ENCODE data around the gene SH2D2A.

Gene SH2D2A

DNA sequence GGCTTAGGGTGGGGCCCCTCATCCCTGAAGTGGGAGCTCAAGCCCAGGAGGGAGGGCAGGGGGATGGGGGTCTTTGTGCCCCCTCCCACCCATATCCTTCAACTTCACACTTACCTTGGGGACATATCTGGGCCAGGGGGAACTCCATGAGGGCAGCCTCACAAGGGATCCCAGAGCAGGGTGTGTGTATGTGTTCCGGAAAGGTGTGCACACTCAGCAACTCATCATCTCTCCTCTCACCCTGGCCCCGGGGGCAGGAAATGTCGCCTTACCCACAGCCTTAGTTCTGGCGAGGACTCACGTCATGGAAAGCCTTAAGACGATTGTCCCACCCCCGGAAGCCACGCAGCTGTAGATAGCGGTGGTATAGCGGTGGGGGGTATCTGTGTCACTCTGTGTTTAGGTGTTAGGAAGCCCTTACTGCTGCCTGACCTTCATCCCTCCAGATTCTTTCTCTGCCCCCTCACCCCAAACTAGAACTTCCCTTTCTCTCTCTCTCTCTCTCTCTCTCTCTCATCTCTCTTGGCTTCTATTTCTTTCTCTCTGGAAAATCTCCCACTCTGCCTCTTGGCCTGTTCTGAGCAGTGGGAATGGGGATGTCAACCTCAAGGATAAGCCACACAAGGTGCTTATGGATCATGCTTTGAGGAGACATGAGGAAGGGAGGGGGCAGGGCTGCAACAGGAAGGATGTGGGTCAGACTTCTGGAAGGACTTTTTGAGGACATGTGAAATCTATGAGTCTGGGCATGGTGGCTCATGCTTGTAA, at the start of gene SH2D2A:
SH2D2A (minus strand) TSS at position 288 of the 768 bp plus-strand sequence; CDS start at position 148, 140 bp downstream.
- DNase-seq (ENCODE audit: low read depth): peak; percentile 88

GRCh38 chr1:156865865-156866248, 49.2 kb upstream of the SH2D2A start:
- DNase-seq (ENCODE audit: low read depth): no peak

- DNase-seq (ENCODE audit: low read depth): no peak
Measured at GRCh38 chr1:156865258-156865657, 48.6 kb upstream of the SH2D2A start.

DNA sequence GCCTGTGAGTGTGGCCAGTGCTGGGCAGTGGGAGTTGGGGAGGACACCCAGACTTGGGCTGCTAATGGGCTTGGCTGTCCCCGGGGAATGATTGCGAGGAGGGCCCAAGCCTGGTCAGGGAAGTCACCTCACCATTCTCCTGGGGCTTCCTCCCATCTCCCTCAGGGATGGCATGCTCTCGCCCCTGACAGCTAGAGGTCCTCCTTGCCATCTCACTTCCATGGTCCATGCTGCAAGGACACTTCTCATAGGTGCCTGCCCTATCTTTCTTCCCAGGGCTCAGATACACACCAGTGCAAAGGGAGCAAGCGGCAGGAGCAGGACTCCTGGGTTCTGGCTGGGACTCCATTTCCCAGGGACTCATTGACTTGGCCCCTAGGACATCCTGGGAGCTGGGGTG, 48.1 kb upstream of the SH2D2A start:
- no peak for DNase-seq (ENCODE audit: low read depth)

DNA sequence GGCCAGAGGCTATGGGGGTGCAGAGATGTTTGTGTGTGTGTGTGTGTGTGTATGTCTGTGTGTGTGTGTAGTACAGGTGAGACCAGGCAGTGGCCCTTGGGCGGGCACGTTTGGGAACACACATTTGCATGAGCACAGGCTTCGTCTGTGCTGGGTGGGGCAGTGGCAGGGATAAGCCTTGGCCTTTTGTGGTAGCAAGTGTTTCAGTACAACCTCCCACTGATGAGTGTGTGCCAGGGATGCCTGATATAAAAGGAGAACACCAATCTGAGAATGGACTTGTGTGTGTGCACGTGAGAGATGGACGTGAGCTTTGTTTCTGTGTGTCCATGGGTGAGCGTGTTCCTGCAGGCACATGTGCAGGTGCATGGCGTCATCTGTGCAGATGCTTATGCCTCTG, 47.0 kb upstream of the SH2D2A start:
- no peak for DNase-seq (ENCODE audit: low read depth)

- no peak for DNase-seq (ENCODE audit: low read depth)
Measured at GRCh38 chr1:156862997-156863599, 46.5 kb upstream of the SH2D2A start.

GRCh38 chr1:156862584-156862983, 45.9 kb upstream of the SH2D2A start:
- no peak for DNase-seq (ENCODE audit: low read depth)

DNA sequence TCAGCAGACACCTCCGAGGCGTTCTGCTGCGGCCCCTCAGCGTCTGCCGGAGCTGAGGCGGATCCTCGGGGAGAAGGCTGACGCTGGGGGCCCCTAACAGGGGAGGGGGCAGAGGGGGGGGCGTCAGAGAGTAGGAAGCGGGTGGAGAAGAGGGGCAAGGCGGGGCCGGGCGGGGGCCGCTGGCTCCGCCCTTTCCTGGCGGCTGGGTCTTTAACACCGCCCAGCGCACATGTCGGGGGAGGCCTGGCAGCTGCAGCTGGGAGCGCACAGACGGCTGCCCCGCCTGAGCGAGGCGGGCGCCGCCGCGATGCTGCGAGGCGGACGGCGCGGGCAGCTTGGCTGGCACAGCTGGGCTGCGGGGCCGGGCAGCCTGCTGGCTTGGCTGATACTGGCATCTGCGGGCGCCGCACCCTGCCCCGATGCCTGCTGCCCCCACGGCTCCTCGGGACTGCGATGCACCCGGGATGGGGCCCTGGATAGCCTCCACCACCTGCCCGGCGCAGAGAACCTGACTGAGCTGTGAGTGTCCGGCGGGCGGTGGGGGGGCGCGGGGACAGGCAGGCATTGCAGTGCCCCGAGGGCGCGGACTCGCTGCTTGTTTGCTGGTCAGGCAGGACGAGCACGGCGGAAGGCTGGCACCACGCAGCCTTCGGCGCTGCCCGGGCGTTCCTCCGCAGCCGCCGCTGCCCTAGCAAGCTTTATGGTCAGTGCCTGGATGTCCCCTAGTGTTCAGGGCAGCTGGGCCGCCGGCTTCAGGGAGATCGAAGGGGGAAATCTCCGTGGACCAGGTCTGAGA, 44.2 kb upstream of the SH2D2A start, which contains the start of gene NTRK1:
NTRK1 (plus strand) TSS at position 238 of the 796 bp plus-strand sequence; CDS start at position 308, 70 bp downstream.
- DNase-seq (ENCODE audit: low read depth): peak; percentile 44

GRCh38 chr1:156860113-156860627, 43.5 kb upstream of the SH2D2A start:
- peak; percentile 53 for DNase-seq (ENCODE audit: low read depth)

- no peak for DNase-seq (ENCODE audit: low read depth)
Measured at GRCh38 chr1:156859523-156860112, 43.0 kb upstream of the SH2D2A start.

DNA sequence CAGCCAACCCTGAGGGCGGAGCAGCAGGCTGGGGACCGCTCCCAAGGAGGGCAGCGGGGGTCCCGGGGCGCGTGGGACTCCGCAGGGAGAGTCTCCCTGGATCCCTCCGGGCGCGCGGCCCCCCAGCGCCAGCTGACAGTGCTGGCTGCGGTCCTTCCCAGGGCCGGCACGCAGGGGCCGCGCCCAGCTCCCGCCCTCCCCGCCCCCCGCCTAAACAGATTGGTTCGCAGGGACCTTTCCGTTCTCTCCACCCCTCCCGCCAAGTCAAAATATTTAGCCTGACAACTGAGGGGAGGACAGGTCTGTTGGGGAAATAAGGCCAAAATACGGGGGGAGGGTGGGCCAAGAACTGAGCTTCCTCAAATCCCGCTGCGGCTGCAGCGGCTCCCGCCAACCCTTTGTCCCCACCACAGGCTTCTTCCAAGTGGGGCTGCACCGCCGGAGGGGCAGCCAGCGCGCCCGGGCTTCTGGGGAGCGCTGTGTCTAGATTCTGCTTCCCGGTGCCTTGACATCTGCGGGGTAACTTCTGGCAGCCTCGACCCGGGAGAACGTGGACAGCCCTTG, 42.4 kb upstream of the SH2D2A start, which contains the start of gene INSRR:
INSRR (minus strand) TSS at position 159 of the 564 bp plus-strand sequence. CDS start 496 bp downstream, outside the sequence.
- no peak for DNase-seq (ENCODE audit: low read depth)

DNA sequence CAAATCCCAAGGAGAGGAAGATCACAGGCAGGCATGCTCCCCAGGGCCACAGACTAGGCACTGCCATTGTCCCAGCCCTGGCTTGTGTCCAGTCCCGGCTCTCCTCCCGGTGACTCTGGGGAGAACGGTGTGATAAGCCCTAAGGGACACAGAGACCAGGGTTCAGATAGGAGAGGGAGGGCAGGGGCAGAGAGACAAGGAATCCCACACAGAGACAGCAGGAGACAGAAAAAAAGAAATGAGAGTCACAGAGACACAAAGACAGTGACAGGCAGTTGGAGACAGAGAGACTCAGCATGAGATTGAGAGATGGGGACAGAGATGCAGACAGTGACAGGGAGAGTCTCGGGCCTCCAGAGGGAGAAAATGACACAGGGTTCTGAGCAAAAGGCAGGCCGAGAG, 41.9 kb upstream of the SH2D2A start:
- DNase-seq (ENCODE audit: low read depth): no peak

- DNase-seq (ENCODE audit: low read depth): no peak
Measured at GRCh38 chr1:156857532-156857931, 40.9 kb upstream of the SH2D2A start.

DNA sequence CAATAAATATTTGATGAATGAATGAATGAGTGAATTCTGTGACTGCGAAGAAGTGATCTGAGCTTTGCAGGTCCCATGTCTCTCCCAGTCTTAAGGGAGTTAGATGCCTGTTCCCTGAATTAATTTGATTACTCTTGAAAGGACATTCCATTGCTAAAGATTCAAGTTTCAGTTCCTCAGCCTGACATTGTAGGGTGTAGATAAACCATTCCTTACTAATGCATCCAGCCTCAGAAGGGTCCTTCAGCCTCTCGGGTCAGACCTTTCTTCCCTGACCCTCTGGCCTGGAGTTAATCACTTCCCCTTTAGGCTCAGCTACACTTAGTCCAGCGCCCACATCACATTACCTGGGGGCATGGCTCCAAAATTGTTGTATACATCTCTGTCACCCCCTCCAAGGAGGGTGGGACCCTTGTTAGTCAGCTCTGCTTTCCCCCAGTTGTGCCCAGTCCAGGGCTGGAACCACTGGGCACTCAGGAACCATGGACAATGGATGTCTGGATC, 39.7 kb upstream of the SH2D2A start:
- no peak for DNase-seq (ENCODE audit: low read depth)

- no peak for DNase-seq (ENCODE audit: low read depth)
Measured at GRCh38 chr1:156854634-156855033, 38.0 kb upstream of the SH2D2A start.

GRCh38 chr1:156853761-156854160, 37.1 kb upstream of the SH2D2A start:
- DNase-seq (ENCODE audit: low read depth): no peak

- no peak for DNase-seq (ENCODE audit: low read depth)
Measured at GRCh38 chr1:156852418-156852874, 35.8 kb upstream of the SH2D2A start.

DNA sequence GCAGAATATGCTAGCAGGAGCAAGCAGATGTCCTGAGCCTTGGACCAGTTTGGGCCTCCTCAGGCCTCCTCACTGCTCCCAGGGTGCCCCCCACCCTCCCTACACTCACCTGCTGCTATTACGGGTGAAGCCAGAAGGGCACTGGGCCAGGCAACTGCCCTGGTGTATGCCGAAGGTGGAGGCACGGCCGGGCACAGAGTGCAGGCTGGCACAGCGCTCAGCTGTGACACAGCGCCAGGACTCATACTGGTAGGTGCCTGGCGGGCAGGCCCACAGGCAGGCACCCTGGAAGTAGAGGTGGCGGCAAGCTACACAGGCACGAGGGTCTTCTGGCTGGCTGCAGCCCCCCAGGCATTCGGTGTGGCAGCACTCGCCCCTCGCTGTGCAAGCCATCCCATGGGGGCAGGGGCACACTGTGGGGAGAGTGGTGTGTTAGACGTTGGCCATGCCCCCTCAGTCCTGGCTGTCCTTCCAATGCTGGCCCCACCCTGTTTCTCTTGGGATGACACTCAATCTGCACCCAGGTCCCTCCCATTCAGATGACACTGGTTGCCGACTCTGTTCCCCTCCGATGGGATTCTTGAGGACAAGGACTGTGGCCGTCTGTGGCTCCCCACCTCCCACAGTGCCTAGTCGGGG, 35.2 kb upstream of the SH2D2A start:
- no peak for DNase-seq (ENCODE audit: low read depth)

DNA sequence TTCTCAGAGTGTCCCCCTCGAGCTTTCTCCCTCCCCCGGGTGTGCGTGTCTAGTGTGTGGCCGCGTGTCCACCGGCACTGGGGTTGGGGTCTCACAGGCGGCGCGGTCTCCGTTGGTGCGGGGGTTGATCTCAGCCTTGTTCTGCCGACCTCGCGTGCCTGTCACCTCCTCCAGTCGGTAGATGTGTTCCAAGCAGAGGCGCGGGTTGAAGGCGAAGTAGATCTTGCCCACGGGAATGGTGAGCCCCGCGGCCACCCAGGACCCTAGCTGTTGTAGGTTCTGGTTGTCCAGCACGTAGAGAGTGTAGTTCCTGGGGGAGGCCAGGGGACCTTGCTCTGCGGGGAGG, 32.5 kb upstream of the SH2D2A start:
- DNase-seq (ENCODE audit: low read depth): no peak

DNA sequence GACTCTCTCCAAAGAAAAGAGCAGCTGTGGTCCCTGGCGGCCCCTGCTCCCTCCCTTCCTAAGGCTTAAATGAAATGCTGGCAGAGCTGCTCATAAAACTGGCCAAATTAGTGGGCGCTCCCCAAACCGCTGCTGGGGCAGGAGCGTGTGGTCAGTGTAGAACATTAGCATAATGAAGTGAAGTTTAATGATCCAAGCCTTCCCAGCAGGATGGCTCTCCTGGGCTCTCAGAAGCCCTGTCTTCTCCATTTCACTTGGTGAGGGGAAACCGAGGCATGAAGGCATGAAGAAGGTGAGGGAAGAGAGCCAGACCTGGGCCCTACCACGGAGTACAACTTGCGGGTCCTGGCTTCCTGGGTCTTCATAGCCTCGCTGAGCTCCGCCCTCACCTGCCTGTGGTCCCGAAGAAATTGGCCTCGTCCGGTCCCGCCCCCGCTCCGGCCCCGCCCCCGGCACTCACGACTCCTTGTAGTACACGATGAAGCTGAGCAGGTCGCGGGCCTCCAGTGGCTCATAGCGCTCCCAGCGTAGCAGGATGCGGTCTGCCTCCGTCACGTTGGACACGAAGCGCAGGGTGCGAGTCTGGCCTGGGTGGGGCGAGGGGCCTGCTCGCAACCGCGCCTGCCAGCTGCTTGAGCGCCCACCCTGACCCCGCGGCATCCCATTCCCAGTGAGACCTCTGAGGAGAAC, 32.0 kb upstream of the SH2D2A start:
- peak; percentile 60 for DNase-seq (ENCODE audit: low read depth)

Data from activated T-cell treated with anti-CD3 and anti-CD28 coated beads for 1 hour (primary cell).